Liver (tissue), 3 donors: Measurements from ENCODE around the gene BHLHA15.

Experiments
- EGR1 ChIP-seq, 2 donors: IDR thresholded peaks; 2 replicates each; pipeline ENCODE4 v1.6.1; 2016 to 2018; ENCODE audit warnings: antibody characterized with exemption in 2 of 2, low read depth in 2 of 2
- GABPA ChIP-seq, 2 donors: IDR thresholded peaks in 1 of 2; conservative IDR thresholded peaks in 1 of 2; 2 replicates each; pipeline ENCODE4 v1.6.1; 2016; ENCODE audit warnings: antibody characterized with exemption in 2 of 2, mild to moderate bottlenecking in 1 of 2, moderate library complexity in 1 of 2
- JUND ChIP-seq, 2 donors: IDR thresholded peaks; 2 replicates each; pipeline ENCODE4 v1.6.1; 2016; ENCODE audit warnings: antibody characterized with exemption in 2 of 2
- RAD21 ChIP-seq, 2 donors: IDR thresholded peaks; 2 replicates each; pipeline ENCODE4 v1.6.1; 2016; ENCODE audit warnings: antibody characterized with exemption in 2 of 2, mild to moderate bottlenecking in 2 of 2
- TF ChIP-seq, protein P1 (sequence below): fragments of 150-350 bp; IDR thresholded peaks from 2 replicates; pipeline ENCODE4 v1.5.1; 2017; ENCODE audit warnings: improper control_type of control experiment, low read depth, low read length; ENCODE audit not compliant: missing input control
- TF ChIP-seq, protein P2 (sequence below): IDR thresholded peaks from 2 replicates; pipeline ENCODE4 v1.6.1; 2016; ENCODE audit warnings: antibody characterized with exemption
- donor health status: healthy.
- donor health status: healthy.

DNA sequence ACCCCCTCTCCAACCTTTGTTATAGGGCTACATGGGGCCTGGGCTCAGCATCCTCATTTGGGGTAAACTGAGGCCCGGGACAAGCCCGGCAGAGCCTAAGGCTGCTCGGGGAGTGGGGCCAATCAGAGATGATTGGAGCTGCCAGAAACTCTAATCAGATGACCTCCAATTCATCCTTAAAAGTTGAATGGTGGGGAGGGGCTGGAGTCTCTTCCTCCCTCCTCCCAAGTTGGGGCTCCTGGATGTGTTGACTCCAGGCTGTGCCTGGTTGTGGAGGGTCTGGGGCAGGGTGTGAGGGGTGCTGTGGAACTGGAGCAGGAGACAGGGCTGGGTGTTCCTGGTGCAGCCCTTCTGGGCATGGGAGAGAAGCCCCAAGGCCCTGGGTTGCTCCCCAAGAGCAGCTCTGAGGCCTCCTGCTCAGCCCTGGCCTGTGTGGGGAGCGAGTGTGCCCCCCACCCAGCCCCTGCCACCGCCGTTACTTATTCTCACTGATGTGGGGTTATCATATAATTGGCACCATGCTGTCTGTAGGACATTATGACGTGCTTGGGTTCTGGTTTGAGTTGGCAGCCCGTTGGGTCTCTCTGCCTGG lies 2.2 kb downstream of the BHLHA15 start:
- TF ChIP-seq EGR1 (IDR thresholded peaks at IDR 0.05; ENCODE audit: low read depth in 2 of 2) (no peak), JUND (IDR thresholded peaks at IDR 0.05) (no peak), GABPA (IDR thresholded peaks at IDR 0.05 in 1 of 2, conservative IDR thresholded peaks at IDR 0.05 in 1 of 2) (no peak), RAD21 (IDR thresholded peaks at IDR 0.05) (no peak)
- TF ChIP-seq, protein P1, sequence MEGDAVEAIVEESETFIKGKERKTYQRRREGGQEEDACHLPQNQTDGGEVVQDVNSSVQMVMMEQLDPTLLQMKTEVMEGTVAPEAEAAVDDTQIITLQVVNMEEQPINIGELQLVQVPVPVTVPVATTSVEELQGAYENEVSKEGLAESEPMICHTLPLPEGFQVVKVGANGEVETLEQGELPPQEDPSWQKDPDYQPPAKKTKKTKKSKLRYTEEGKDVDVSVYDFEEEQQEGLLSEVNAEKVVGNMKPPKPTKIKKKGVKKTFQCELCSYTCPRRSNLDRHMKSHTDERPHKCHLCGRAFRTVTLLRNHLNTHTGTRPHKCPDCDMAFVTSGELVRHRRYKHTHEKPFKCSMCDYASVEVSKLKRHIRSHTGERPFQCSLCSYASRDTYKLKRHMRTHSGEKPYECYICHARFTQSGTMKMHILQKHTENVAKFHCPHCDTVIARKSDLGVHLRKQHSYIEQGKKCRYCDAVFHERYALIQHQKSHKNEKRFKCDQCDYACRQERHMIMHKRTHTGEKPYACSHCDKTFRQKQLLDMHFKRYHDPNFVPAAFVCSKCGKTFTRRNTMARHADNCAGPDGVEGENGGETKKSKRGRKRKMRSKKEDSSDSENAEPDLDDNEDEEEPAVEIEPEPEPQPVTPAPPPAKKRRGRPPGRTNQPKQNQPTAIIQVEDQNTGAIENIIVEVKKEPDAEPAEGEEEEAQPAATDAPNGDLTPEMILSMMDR, result no peak
- TF ChIP-seq, protein P2, sequence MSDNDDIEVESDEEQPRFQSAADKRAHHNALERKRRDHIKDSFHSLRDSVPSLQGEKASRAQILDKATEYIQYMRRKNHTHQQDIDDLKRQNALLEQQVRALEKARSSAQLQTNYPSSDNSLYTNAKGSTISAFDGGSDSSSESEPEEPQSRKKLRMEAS, result no peak
